ENCODE measurements around the gene ANKRD29.
"Not testable (repeated sequence)": the region's sequence is repeated elsewhere in the genome, so short reads cannot be mapped to it uniquely, and the experiment has no call there.

Gene ANKRD29

GRCh38 chr18:23583071-23583865, 79.4 kb downstream of the ANKRD29 start:
- DNase-seq (ENCODE audit: low spot score) = no peak

- peak; percentile 88 for DNase-seq (ENCODE audit: low spot score)
These were observed 81.9 kb downstream of the ANKRD29 start for GRCh38 chr18:23580677-23581367.

GRCh38 chr18:23578891-23579653, 83.6 kb downstream of the ANKRD29 start:
- peak; percentile 39 for DNase-seq (ENCODE audit: low spot score)

- no peak for DNase-seq (ENCODE audit: low spot score)
These were observed 84.5 kb downstream of the ANKRD29 start for GRCh38 chr18:23578067-23578701.

- not testable (repeated sequence) for DNase-seq (ENCODE audit: low spot score)
These were observed 85.2 kb downstream of the ANKRD29 start for GRCh38 chr18:23577521-23577920.

- DNase-seq (ENCODE audit: low spot score) = no peak
These were observed 87.4 kb downstream of the ANKRD29 start for GRCh38 chr18:23575309-23575651.

- no peak for DNase-seq (ENCODE audit: low spot score)
These were observed 88.0 kb downstream of the ANKRD29 start for GRCh38 chr18:23574611-23575308.

GRCh38 chr18:23573626-23574431, 88.9 kb downstream of the ANKRD29 start:
- peak; percentile 66 for DNase-seq (ENCODE audit: low spot score)

GRCh38 chr18:23573020-23573419, 89.7 kb downstream of the ANKRD29 start:
- DNase-seq (ENCODE audit: low spot score) = no peak

- no peak for DNase-seq (ENCODE audit: low spot score)
These were observed 90.1 kb downstream of the ANKRD29 start for GRCh38 chr18:23572570-23572969.

- no peak for DNase-seq (ENCODE audit: low spot score)
These were observed 90.7 kb downstream of the ANKRD29 start for GRCh38 chr18:23572012-23572411.

- DNase-seq (ENCODE audit: low spot score) = no peak
These were observed 91.7 kb downstream of the ANKRD29 start for GRCh38 chr18:23570912-23571504.

- DNase-seq (ENCODE audit: low spot score) = no peak
These were observed 93.2 kb downstream of the ANKRD29 start for GRCh38 chr18:23569299-23570063.

- no peak for DNase-seq (ENCODE audit: low spot score)
These were observed 94.2 kb downstream of the ANKRD29 start for GRCh38 chr18:23568281-23569138.

- DNase-seq (ENCODE audit: low spot score) = no peak
These were observed 95.0 kb downstream of the ANKRD29 start for GRCh38 chr18:23567671-23568070.

- DNase-seq (ENCODE audit: low spot score) = no peak
These were observed 96.7 kb downstream of the ANKRD29 start for GRCh38 chr18:23565916-23566547.

GRCh38 chr18:23563377-23564043, 99.2 kb downstream of the ANKRD29 start:
- DNase-seq (ENCODE audit: low spot score) = no peak

- DNase-seq (ENCODE audit: low spot score) = no peak
These were observed 102.5 kb downstream of the ANKRD29 start for GRCh38 chr18:23560186-23560585.
